ENCODE data around the gene PKP4. TPM values are rescaled to one million over a fixed set of nuclear protein-coding genes. Genes with fewer than 3 reads are reported as not detected.

PKP4 gene
- total and polyA plus RNA-seq, 2 experiments from 2014 or later, result 35.7 to 92.3 TPM

- no peak for DNase-seq (ENCODE audit: low spot score)
Measured at GRCh38 chr2:158689391-158689790, 232.6 kb downstream of the PKP4 start.

More at GRCh38 chr2:158689391-158689790, 232.6 kb downstream of the PKP4 start:
- H3K36me3 Mint-ChIP-seq (ENCODE audit: low read depth), result no peaks in the 10 kb centered on the region
- no peaks in the 10 kb centered on the region for H3K27me3 Mint-ChIP-seq (ENCODE audit: insufficient read depth, low read depth, poor library complexity)
- H3K27ac ChIP-seq (ENCODE audit: low read depth), result no peak overlapping the region
- H4K20me1 ChIP-seq (replicated peaks; ENCODE audit: insufficient read depth), result no peaks in the 10 kb centered on the region
- H3K9me3 Mint-ChIP-seq, result no peaks in the 10 kb centered on the region
- TF ChIP-seq POLR2AphosphoS5 (IDR thresholded peaks at IDR 0.05; ENCODE audit: low read depth) (no peak), EZH2phosphoT487 (IDR thresholded peaks at IDR 0.05; ENCODE audit: unreplicated experiment) (no peak), REST (IDR thresholded peaks at IDR 0.05; ENCODE audit: unreplicated experiment) (no peak), ZNF114 (CRISPR knock-in tag; IDR thresholded peaks at IDR 0.05) (no peak), ETS1 (IDR thresholded peaks at IDR 0.05) (no peak), NANOG (IDR thresholded peaks at IDR 0.05; ENCODE audit: borderline replicate concordance) (no peak), STAT1 (IDR thresholded peaks at IDR 0.05; ENCODE audit: unreplicated experiment) (no peak), CREB1 (CRISPR knock-in tag; IDR thresholded peaks at IDR 0.05; ENCODE audit: low read depth) (no peak), ZNF462 (CRISPR knock-in tag; IDR thresholded peaks at IDR 0.05) (no peak), CTCF (conservative IDR thresholded peaks at IDR 0.05; ENCODE audit: low read depth in 2 of 2) (no peak), EZH2 (IDR thresholded peaks at IDR 0.05; ENCODE audit: low read depth, unreplicated experiment) (no peak), JUNB (IDR thresholded peaks at IDR 0.05; ENCODE audit: unreplicated experiment) (no peak), ZNF331 (CRISPR knock-in tag; IDR thresholded peaks at IDR 0.05; ENCODE audit: low read depth) (no peak)
- peaks cover 10% of the 10 kb centered on the region for H3K4me1 Mint-ChIP-seq
- no peak overlapping the region for H3K4me3 Mint-ChIP-seq
- no peak overlapping the region for H3K4me2 ChIP-seq
- no peaks in the 10 kb centered on the region for H3F3A ChIP-seq (replicated peaks; ENCODE audit: low read depth)
- no peak for ATAC-seq
- H3K4me1 ChIP-seq (ENCODE audit: insufficient read depth), result 0 out of 2 replicates have a peak, but pooled peaks cover 8% of the 10 kb centered on the region
- no peaks in the 10 kb centered on the region for H3K36me3 ChIP-seq (ENCODE audit: insufficient read depth)
- H3K27me3 ChIP-seq (ENCODE audit: insufficient read depth), result no peaks in the 10 kb centered on the region
- no peaks in the 10 kb centered on the region for H3K79me2 ChIP-seq (replicated peaks; ENCODE audit: insufficient read depth)
- H2AFZ ChIP-seq, result no peak overlapping the region
- no peak overlapping the region for H3K27ac Mint-ChIP-seq
- H3K9me2 ChIP-seq (ENCODE audit: insufficient read depth), result peaks cover 9% of the 10 kb centered on the region; the same call in 1 of the 2 replicates
- H3K4me3 ChIP-seq, result no peak overlapping the region
